Activated naive CD8-positive, alpha-beta T cell treated with anti-CD3 and anti-CD28 coated beads, Interleukin-2, amount 50 U/mL, for 16 hours (primary cell): ENCODE data around the gene COX6A1.

ENCODE experiments used
- DNase-seq: peaks from one replicate; pipeline ENCODE4 v3.0.0-alpha.2; 2020; ENCODE audit warnings: low read depth, low spot score

Gene COX6A1

GRCh38 chr12:120437735-120438494 is at the start of gene COX6A1:
Gene COX6A1, plus strand, starts transcription at chr12:120438113. Its CDS starts 14 bp downstream, at chr12:120438127.
- peak; percentile 97 for DNase-seq

DNA sequence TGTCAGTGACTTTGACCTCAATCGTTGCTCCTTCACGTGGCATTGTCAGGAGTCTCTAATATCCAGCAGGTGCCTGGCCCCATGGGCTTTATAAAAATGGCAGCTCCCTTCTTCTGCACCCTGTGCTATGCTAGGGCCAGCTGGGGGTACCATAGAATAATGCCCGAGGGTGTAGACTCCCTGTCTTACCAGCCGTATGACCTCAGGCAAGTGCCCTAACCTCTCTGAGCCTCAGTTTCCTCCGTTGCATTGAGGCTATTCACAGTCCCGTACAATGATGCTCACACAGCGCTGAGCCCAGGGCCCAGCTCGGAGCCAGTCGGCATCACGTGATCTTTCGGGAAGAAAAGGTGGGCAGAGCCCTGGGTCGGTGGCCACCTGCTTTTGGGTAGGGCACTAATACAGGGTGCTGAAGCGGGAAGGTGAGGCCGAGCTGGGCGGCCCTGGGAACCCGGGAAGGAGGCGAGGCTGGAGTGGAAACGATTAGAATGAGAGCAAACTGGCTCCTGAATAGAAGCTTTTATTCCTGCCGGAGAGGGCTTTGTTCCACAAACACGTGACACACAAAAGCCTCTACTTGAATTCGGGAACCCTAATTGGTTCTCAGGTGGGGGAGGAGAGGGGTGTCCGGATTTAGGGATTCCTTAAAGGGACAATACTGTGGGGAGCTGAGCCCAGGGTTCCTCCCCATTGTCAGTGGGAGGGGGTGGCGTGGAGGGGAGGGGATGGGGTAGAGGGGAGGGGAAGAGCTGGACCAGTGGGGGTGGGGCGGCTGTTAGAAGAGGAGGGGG is 49.0 kb upstream of the COX6A1 start:
- DNase-seq: no peak

GRCh38 chr12:120390540-120391120 is 47.3 kb upstream of the COX6A1 start:
- no peak for DNase-seq

DNA sequence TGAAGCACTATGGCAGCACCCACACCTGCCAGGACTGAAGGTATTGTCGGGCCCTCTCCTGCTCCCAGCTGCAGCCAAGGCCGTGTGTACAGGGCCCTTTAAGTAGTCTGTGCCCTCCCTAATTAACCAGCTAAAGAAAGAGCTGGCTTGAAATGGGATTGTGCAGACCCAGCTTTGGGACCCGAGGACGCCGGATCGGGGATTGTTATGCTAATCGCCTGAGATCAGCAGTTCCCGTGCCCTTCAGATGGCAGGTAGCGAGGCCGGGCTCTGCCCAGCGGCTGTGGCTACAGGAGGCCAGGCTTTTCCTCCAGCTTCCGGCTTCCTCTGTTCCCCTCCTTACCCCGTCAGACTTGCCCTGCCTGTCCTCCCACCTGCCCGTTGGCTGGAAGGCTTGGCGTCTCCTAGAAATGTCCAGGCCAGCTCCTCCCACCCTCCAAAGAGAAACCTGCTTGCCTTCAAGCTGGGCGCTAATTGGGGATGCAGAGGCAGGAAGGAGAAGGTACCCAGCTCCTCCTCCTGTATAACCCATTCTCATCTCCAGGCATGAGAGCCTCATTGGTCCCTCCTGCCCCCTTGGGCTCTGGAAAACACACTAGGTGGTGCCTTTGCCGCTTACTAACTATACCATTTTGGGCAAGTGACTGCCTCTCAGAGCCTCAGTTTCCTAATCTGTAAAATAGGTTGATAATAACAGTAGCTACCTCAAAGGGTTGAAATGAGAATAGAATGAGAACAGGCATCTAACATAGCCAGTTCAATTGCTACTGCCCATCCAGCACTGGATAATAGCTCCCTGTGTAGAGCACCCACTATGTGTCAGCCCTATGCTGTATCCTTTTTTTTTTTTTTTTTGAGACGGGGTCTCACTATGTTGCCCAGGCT is 43.2 kb upstream of the COX6A1 start:
- no peak for DNase-seq

GRCh38 chr12:120397824-120398540 is 39.9 kb upstream of the COX6A1 start:
- DNase-seq: no peak

- no peak for DNase-seq
These were observed 38.4 kb upstream of the COX6A1 start for GRCh38 chr12:120399531-120399930.

GRCh38 chr12:120402217-120402616 is 35.7 kb upstream of the COX6A1 start:
- no peak for DNase-seq

DNA sequence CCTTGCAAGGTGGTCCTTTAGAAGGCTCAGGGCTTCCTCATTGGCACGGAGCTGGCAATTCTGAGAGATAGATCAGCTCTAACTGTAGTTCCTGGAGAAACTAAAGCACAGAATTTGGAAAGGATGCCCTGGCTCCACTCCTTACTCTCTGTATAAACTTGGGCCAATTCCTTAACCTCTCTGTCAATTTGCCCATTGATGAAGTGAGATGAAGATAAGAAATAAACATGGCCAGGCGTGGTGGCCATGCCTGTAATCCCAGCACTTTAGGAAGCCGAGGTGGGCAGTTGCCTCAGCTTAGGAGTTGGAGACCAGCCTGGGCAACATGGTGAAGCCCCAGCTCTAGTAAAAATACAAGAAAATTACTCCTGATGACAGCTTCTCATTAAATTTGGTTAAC is 34.0 kb upstream of the COX6A1 start:
- DNase-seq: no peak

GRCh38 chr12:120404271-120404670 is 33.6 kb upstream of the COX6A1 start:
- DNase-seq: no peak

DNA sequence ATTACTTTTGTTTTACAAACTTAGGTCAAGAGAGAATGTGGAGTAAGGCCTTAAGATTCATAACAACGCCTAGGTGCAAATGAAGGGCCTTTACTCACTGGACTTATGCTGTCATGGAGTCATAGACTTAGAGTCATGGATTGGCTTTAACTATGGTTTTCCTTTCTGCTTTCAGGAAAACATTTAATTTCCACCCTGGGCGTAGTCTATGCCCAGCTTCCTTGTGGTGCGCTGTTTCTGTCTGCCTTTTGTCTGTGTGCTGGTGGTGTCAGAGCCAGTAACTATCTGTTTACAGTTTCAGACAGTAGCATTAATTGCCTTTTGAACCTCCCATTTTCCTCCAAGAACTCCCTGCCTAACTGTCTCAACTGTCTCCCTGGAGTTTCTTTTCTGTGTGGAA is 31.8 kb upstream of the COX6A1 start:
- DNase-seq: no peak

DNA sequence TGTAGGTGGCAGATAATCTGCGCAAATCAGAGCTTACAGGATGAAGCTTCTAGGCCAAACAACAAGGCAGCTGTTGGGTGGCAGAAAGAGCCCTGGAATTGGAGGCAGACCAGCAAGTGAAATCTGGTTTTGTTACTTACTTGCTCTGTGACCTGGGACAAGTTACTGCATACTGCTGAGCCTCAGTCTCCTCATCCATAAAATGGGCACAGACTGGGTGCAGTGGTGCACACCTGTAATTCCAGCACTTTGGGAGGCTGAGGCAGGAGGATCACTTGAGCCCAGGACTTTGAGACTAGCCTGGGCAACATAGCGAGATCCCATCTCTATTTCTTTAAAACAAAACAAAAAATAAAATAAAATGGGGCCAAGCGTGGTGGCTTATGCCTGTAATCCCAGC is 31.4 kb upstream of the COX6A1 start:
- no peak for DNase-seq

DNA sequence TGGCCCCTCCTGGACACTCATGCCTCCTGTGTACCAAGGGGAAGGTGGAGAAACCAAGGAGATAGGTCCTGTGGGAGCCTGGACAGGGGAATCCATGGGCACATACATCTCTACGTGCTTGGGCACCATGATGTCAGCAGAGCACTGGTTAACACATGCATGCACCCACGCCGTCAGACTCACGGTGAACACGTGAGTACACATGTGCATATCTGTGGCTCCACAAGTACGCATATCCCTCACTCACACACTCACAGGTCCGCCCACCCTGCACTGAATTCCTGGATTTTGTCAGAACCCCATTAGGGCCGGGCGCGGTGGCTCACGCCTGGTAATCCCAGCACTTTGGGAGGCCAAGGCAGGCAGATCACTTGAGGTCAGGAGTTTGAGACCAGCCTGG is 29.1 kb upstream of the COX6A1 start:
- DNase-seq: no peak

- no peak for DNase-seq
These were observed 25.5 kb upstream of the COX6A1 start for GRCh38 chr12:120412421-120412820.

DNA sequence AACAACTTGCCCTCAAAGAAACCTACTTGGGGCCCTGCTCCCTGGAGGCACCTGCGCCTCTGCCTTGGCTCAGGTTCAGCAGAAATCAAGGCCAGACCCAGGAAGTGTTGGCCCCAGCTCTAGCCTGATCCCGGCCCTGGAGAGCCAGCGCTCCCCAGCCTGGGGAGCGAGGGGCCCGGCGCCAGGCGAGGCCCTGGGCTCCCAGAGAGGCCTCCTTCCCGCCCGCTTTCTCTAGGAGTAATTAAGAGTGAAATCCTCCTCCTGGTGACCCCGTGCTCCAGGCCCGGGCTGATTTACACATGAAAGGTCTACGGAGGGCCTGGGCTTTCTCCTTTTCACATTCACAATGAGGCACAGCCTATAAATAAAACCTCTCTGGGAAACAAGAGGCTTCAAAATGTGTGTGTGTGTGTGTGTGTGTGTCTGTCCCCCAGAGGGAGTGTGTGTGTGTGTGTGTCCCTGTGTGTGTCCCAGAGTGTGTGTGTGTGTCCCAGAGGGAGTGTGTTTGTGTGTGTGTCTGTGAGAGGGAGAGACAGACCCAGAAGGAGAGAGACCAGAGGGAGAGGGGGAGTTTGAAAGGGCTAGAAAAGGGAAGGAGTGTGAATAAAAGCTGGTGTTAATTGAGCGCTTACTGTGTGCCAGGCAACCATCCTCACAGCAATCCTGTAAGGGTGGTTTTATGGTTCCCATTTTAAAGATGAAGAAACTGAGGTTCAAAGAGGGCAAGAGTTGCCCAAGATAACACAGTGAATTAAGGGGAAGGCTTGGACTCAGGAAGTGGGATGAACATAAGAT is 23.8 kb upstream of the COX6A1 start:
- DNase-seq: no peak

DNA sequence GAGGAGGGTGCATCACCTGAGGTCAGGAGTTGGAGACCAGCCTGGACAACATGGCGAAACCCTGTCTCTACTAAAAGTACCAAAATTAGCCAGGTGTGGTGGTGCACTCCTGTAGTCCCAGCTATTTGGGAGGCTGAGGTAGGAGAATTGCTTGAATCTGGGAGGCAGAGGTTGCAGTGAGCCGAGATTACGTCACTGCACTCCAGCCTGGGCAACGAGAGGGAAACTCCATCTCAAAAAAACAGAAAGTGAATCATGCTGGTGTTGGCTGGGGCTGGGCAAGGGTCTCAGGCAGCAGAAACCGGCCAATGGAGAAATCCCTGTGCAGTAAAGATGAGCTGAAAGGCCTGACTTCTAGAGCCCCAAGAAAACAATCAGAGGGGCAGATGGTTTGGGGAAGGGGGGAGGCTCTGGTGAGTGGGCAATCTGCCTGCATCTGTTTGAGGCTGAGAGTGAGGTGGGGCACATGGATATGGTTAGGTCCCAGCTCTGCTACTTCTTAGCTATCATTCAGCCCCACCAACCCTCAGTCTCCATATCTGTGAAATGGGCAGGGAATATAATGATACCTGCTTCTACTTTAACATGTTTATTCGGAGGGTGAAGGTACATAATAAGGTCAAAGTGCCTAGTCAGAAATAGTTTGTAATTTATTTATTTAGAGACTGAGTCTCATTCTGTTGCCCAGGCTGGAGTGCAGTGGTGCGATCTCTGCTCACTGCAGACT is 21.3 kb upstream of the COX6A1 start:
- no peak for DNase-seq

DNA sequence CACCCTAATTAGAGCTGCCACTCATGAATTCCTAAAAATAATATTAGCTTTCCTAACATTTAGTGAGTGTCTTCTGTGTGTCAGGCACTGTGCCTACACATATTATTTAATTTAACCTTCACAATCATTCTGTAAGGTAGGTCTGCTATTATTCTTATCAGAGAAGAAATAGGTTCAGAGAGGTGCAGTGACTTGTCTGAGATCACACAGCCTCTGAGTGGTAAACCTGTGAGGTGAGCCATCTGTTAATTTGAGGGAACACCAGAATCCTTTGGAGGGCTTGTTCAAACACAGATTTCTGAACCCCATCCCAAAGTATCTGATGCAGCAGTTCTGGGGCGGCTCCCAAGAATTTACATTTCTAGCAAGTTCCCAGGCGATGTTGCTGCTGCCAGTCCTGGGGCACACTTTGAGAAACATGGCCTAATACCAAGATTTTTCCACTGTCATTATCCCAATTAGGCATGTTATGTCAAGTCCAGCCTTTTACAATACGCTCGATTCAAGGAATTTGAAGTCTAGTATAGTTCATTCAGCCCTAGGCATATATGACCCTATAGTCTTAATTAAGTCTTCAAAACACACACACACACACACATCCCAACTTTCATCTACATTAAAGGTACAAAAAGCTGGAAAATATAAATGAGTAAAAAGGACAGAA is 19.9 kb upstream of the COX6A1 start:
- no peak for DNase-seq

GRCh38 chr12:120421701-120422100 is 16.2 kb upstream of the COX6A1 start:
- DNase-seq: no peak

- no peak for DNase-seq
These were observed 14.9 kb upstream of the COX6A1 start for GRCh38 chr12:120422892-120423456.

GRCh38 chr12:120425797-120426196 is 12.1 kb upstream of the COX6A1 start:
- DNase-seq: no peak
